Left renal pelvis (tissue), 4 donors: ENCODE measurements around the gene NFIC. TPM values are rescaled to one million over a fixed set of nuclear protein-coding genes. Genes with fewer than 3 reads are reported as not detected.
"Not testable (repeated sequence)": the region's sequence is repeated elsewhere in the genome, so short reads cannot be mapped to it uniquely, and the experiment has no call there.

ENCODE experiments used
- DNase-seq, 4 donors: peaks; one replicate each; pipeline ENCODE4 v3.0.0-alpha.2; 2013; ENCODE audit warnings: low read depth in 4 of 4, low spot score in 3 of 4
- polyA plus RNA-seq, 4 donors: library from polyadenylated mRNA; unstranded; fragments of 120-200 nt; gene quantifications; one replicate each; pipeline ENCODE4 v1.2.1, GENCODE V29; 2013; ENCODE audit not compliant: insufficient read length in 4 of 4

The NFIC gene
- polyA plus RNA-seq, 4 donors = 21.7 to 57.6 (median 26.6) TPM

DNA sequence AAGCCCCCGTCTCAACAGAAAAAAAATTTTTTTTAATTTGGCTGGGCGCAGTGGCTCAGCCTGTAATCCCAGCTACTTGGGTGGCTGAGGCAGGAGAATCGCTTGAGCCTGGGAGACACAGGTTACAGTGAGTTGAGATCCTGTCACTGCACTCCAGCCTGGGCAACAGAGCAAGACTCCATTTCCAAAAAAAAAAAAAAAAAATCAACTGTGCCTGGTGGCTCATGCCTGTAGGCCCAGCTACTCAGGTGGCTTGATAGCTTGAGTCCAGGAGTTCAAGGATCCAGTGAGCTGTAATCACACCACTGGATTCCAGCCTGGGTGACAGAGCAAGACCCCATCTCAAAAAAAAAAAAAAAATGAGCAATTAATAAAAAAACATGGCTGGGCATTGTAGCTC lies 135.4 kb downstream of the NFIC start:
- DNase-seq = no peak

DNA sequence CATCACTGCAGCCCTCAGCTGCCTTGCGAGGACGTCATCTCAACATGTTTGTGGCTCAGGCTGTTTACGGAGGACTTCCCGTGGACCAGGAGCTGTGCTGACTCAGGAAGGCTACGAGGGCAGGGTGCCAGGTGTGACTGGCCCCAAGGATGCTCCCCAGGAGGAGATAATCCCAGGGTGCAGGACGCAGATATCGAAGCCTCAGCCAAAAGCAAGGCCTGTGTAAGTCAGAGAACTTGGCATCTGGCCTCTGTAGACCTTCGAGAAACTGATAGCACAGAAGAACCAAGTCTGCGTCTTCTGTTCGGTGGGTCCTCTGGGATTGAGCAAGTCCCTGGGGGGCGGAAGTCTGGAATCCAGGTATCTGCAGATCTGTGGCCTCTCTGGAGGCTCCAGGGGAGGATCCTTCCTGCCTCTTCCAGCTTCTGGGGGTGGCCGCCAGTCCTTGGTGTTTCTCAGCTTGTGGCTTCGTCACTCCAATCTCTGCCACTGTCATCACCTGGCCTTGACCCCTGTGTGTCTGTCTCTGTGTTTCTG lies 136.7 kb downstream of the NFIC start:
- no peak for DNase-seq

DNA sequence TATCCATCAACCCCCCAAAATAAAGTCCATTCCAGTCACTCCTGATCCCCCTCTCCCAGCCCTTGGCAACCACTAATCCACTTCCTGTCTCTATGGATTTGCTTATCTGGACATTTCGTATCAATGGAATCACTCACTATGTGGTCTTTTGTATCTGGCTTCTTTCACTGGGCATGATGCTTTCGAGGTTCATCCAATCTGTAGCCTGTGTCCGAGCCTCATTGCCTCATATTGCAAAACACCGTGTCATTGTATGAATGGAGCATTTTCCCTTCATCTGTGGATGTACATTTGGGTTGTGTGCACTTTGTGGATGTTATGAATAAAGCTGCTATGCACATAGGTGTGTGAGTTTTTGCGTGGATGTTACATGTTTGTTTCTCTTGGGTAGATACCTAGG lies 138.4 kb downstream of the NFIC start:
- DNase-seq = no peak

- DNase-seq = peak; percentile 94 to 96 (median 95)
These were observed 139.4 kb downstream of the NFIC start, which contains the start of gene FZR1 for GRCh38 chr19:3505598-3506383. FZR1 (plus strand) TSS chr19:3506311; CDS start chr19:3522990, 16,679 bp downstream.

- DNase-seq = no peak
These were observed 140.3 kb downstream of the NFIC start for GRCh38 chr19:3506384-3507340.

GRCh38 chr19:3507371-3508120 lies 141.2 kb downstream of the NFIC start:
- DNase-seq = no peak

DNA sequence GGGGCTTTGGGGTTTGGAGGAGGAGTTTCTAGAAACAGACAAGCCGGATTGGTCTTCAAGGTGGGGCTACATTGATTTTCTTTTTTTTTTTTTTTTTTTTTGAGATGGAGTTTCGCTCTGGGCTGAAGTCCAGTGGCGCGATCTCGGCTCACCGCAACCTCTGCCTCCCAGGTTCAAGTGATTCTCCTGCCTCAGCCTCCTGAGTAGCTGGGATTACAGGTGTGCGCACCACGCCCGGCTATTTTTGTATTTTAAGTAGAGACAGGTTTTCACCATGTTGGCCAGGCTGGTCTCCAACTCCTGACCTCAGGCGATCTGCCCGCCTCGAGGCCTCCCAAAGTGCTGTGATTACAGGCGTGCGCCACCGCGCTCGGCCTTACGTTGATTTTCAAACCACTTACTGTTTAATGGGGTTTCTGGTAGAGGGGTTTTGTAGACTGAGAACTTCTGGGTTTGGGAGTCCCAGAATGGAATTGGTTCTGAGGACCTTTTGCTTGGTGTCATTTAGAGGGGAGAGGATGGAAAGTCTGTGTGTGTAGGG lies 141.8 kb downstream of the NFIC start:
- DNase-seq = not testable (repeated sequence)

DNA sequence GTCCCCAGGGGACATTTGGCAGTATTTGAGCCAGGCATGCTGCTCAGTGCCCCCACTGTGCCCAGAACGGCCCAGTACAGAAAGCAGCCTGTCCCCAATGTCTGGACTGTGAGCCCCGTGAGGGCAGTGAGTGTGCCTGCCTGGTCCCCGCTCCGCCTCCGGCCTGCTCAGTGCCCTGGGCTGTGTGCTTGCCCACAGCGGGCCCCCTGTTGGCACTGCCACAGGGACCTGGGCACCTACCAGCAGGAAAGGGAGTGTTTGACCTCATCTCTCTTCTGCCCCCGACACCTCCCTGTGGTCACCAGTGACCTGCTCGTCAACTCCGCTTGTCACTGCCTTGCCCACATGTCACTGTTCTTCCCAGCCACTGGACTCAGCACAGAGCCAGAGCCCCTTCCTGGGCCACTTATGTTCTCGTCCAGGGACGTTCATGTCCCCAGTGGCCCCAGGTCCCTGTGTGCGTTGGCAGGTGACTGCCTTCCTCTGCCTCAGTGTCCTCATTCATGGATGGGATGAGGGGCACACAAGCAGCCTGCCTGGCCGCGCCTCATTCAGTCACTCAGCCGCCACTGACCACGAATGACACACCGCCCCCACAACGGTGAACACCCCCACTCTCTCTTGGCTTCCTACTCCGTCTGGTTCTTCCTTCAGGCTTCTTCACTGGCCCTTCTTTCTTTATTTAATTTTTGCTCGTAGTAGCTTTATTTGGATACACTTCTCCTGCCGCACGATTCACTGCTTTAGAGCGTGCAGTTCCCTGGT lies 142.6 kb downstream of the NFIC start:
- no peak for DNase-seq

DNA sequence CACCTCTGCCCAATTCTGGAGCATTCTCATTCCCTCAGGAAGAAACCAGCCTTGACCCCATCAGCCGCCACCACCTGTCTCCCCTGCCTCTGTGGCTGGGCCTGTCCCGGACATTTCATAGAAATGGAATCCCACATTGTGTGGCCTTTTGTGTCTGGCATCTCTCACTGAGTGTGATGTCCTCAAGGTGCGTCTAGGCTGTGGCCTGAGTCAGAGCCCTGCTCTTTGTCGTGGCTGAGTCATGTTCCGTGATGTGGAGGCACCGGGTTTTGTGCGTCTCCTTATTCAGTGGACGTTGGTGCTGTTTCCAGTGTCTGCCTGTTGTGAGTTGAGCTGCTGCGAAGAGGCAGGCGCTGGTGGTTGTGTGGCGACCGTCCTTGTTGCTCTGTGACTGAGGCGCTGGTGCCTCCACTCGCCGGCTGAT lies 143.2 kb downstream of the NFIC start:
- no peak for DNase-seq

GRCh38 chr19:3510727-3511126 lies 144.3 kb downstream of the NFIC start:
- DNase-seq = no peak

DNA sequence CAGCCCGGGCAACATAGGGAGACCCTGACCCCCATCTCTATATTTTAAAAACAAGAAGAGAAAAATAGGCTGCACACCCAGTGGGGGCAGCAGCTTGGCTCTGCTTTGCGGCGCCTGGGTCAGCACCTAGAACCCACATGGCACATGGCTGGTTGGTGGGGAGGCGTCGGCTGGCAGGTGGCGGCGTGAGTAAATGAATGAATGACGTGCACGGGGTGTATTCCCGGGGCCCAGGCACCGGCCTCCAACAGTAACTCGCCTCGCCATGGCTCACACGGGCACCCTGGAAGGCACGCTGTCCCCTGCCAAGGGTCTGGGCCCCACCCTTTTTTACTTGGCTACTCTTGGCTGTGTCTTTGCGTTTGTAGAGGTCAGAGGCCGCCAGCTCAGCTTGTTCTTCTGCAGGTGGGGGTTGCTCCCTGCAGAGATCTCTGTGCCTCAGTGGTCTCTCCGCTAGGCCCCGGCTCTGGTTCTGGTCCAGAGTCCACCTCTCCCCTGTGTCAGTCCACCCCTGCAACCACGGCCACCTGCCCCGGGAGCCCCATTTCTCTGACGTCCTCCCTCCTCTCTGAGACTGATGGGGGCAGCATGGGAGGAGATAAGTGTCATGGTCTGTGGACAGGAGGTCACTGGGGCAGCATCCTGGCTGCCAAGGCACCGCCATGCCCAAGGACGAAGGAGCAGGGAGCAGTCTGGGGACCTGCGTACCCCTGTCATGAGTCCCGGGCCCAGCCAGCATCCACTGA lies 145.3 kb downstream of the NFIC start:
- DNase-seq = no peak

GRCh38 chr19:3512562-3513228 lies 146.3 kb downstream of the NFIC start:
- no peak for DNase-seq

GRCh38 chr19:3513229-3514140 lies 147.1 kb downstream of the NFIC start:
- no peak for DNase-seq

GRCh38 chr19:3514930-3515329 lies 148.5 kb downstream of the NFIC start:
- no peak for DNase-seq

- no peak for DNase-seq
These were observed 149.6 kb downstream of the NFIC start for GRCh38 chr19:3515891-3516422.

DNA sequence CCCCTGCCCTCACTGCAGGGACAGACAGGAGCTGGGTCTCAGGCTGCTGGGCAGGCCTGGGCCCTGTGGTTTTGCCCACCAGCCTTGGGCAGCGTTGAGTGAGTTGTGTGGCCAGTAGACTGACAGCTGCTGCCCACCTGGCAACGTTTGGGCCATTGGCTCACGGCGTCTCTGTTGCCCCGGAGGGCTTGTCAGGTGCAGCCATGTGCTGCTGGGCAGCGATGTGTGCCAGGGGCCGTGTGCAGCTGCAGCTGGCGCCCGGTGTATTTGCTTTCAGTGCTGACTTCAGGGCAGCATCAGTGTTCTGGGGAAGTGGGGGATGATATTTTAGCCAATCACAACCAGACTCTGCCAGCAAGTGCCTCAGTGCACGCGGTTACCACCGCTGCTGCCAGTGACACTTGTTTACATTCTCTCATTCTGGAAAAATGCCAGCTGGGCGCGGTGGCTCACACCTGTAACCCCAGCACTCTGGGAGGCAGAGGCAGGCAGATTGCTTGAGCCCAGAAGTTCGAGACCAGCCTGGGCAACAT lies 150.4 kb downstream of the NFIC start:
- no peak for DNase-seq

DNA sequence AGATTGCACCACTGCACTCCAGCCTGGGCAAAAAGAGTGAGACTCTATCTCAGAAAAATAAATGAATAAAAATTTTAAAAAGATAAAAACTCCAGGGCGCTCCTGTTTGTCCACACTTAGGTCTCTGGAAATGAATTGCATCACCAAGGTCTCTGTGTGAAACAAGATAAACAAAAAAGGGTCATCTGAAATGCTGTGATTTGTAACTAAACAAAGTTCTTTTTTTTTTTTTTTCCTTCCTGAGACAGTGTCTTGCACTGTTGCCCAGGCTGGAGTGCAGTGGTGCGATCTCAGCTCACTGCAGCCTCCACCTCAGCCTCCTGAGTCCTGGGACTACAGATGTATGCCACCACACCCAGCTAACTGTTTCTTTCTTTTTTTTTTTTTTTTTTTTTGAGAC lies 151.3 kb downstream of the NFIC start:
- DNase-seq = no peak
